Measurements from ENCODE around the gene FBXL19. TPM values are rescaled to one million over a fixed set of nuclear protein-coding genes. Genes with fewer than 3 reads are reported as not detected.

The FBXL19 gene
- total and polyA plus RNA-seq, 9 of the 15 experiments (the other 6 are each of a cell fraction or from before 2014, with no cell fraction given), result 0.13 to 48.0 (median 13.5) TPM; not detected in 1

- TF ChIP-seq GMEB1 (CRISPR knock-in tag; IDR thresholded peaks at IDR 0.05), result no peak
These were observed 30.2 kb downstream of the FBXL19 start (continued) for GRCh38 chr16:30953511-30954124.

- Histone ChIP-seq H3K27ac (ENCODE audit: extremely low read depth, low read depth, low read length) (peak overlapping the region; percentile 25; the same call in 1 of the 3 replicates), H4K20me1 (replicated peaks; ENCODE audit: control insufficient read depth, insufficient read depth, low read length) (peaks cover 6% of the 10 kb centered on the region), H3K36me3 (ENCODE audit: control insufficient read depth, insufficient read depth, low read length) (peaks cover 30% of the 10 kb centered on the region), H3K79me2 (ENCODE audit: control insufficient read depth, insufficient read depth, low read length) (peaks cover 46% of the 10 kb centered on the region), H3K9me1 (ENCODE audit: control insufficient read depth, insufficient read depth, low read length) (peaks cover 8% of the 10 kb centered on the region), H3K4me3 (no peak overlapping the region), H3K9me3 (replicated peaks; ENCODE audit: control insufficient read depth, insufficient read depth, low read depth, low read length) (no peaks in the 10 kb centered on the region), H3K27me3 (ENCODE audit: control insufficient read depth in 2 of 2, insufficient read depth in 2 of 2, low read length in 2 of 2) (no peaks in the 10 kb centered on the region), H3K4me1 (replicated peaks in 1 of 2; ENCODE audit: control insufficient read depth in 2 of 2, insufficient read depth in 2 of 2, low read length in 2 of 2) (peaks cover 45 to 47% of the 10 kb centered on the region in 2 experiments), H3K4me2 (ENCODE audit: insufficient read depth, low read length) (no peak overlapping the region), H3K9ac (ENCODE audit: insufficient read depth in 1 of 2, low read depth in 2 of 2, low read length in 2 of 2) (no peak overlapping the region), H2AFZ (ENCODE audit: low read depth, low read length) (no peak overlapping the region)
- no peak for FAIRE-seq
- ChIA-PET CTCF (ENCODE audit: low intra/inter-chr PET ratio) (no interaction called here), POLR2A (interaction anchor here (0.6 to 3.8 kb wide), 7 partner anchors 9 to 927 kb away, joined by 3 to 11 read pairs (median 4); partner anchors contain the start of genes FUS, ZNF646 and ZNF668)
- in situ Hi-C loops (cut with MboI), result loop anchor here (10.0 to 25.0 kb wide), 2 partner anchors 740 to 907 kb away; partner anchors contain the start of gene ZNF267
- no peak for ATAC-seq
- DNase-seq (ENCODE audit: extremely low read depth in 1 of 4, low spot score in 3 of 4), result no peak
- intact Hi-C loops (cut with micrococcal nuclease), result loop anchor here (10.0 kb wide), 2 partner anchors 140 to 500 kb away; partner anchors contain the start of genes ARMC5 and VKORC1
- TF ChIP-seq HDAC6 (IDR thresholded peaks at IDR 0.05; ENCODE audit: low read depth, low read length) (no peak), USF2 (CRISPR knock-in tag; IDR thresholded peaks at IDR 0.05) (no peak), SMARCC2 (IDR thresholded peaks at IDR 0.05; ENCODE audit: low read depth) (no peak), DPF2 (IDR thresholded peaks at IDR 0.05) (no peak), ZNF280A (IDR thresholded peaks at IDR 0.05; ENCODE audit: low read depth, partially characterized antibody) (no peak), ZFP1 (CRISPR knock-in tag; IDR thresholded peaks at IDR 0.05) (no peak), CTCFL (IDR thresholded peaks at IDR 0.05; ENCODE audit: borderline replicate concordance, insufficient read depth, low read depth, low read length, poor library complexity, severe bottlenecking) (no peak), GTF3C2 (IDR thresholded peaks at IDR 0.05; ENCODE audit: borderline replicate concordance, extremely low read depth, insufficient read length) (no peak)
- no TSS peak for BruUV-seq (replicated peaks)
- 92% methylated on average over 8 of the region's 8 CpGs for WGBS (ENCODE audit: insufficient coverage, low coverage, missing lambda C conversion rate)
These were observed 31.6 kb downstream of the FBXL19 start for GRCh38 chr16:30954993-30955392.

All from K562 (cell line).